Thyroid gland (tissue), 4 donors: Measurements from ENCODE around the gene RNF103. TPM values are rescaled to one million over a fixed set of nuclear protein-coding genes. Genes with fewer than 3 reads are reported as not detected.
A peak's percentile ranks its signal among the peaks of the same experiment; 100 is the strongest.

Experiments used
- DNase-seq, 2 donors: peaks; one replicate each; pipeline ENCODE4 v3.0.0-alpha.2; 2019
- H3K27ac ChIP-seq, 3 donors: fragments of 200-600 bp; sonication (generic); 1 replicate in 2 of 3; 2 replicates in 1 of 3; pipeline ENCODE4 v1.5.1; 2016 to 2019; ENCODE audit warnings: mild to moderate bottlenecking in 1 of 3, moderate library complexity in 1 of 3
- H3K27me3 ChIP-seq: fragments of 200-600 bp; sonication (generic); one replicate; pipeline ENCODE4 v1.5.1; 2019
- H3K36me3 ChIP-seq, 2 donors: fragments of 200-600 bp; sonication (generic); one replicate each; pipeline ENCODE4 v1.5.1; 2016 to 2019
- H3K4me1 ChIP-seq, 2 donors: fragments of 200-600 bp; sonication (generic); one replicate each; pipeline ENCODE4 v1.5.1; 2017 to 2019
- H3K4me3 ChIP-seq, 3 donors: fragments of 200-600 bp; sonication (generic); replicated peaks in 1 of 3; 1 replicate in 2 of 3; 2 replicates in 1 of 3; pipeline ENCODE4 v1.5.1; 2016; ENCODE audit warnings: mild to moderate bottlenecking in 1 of 3
- H3K9me3 ChIP-seq: fragments of 200-600 bp; sonication (generic); one replicate; pipeline ENCODE4 v1.5.1; 2017
- CTCF ChIP-seq, 6 experiments: fragments of 200-600 bp in 3 of 6; fragments of 450-650 bp in 3 of 6; sonication (generic) in 3 of 6; IDR thresholded peaks; one replicate each; pipeline ENCODE4 v1.5.1; 2016 to 2019; ENCODE audit warnings: antibody characterized with exemption in 6 of 6, mild to moderate bottlenecking in 2 of 6, inconsistent platforms in 1 of 6, moderate library complexity in 1 of 6
- POLR2A ChIP-seq, 2 donors: fragments of 450-650 bp; IDR thresholded peaks; one replicate each; pipeline ENCODE4 v1.6.1; 2017; ENCODE audit warnings: antibody characterized with exemption in 2 of 2, mild to moderate bottlenecking in 2 of 2, moderate library complexity in 1 of 2
- WGBS, 2 donors: methylation state at CpG; one replicate each; pipeline ENCODE4 v1.1.5; 2017; 5-methylcytosine and 5-hydroxymethylcytosine counted together
- intact Hi-C: fragments of 100-400 bp; cut with DNase I; formaldehyde crosslinking; loops from one replicate; pipeline ENCODE4 v1.15.1; 2023
- total RNA-seq, 4 donors: library from RNA; depleted of rRNA; stranded (reverse); fragments of >200 nt; gene quantifications; one replicate each; pipeline ENCODE4 v1.2.3, GENCODE V29; 2016

Gene RNF103
- total RNA-seq, 4 donors from 2014 or later = 26.0 to 36.8 (median 33.3) TPM

DNA sequence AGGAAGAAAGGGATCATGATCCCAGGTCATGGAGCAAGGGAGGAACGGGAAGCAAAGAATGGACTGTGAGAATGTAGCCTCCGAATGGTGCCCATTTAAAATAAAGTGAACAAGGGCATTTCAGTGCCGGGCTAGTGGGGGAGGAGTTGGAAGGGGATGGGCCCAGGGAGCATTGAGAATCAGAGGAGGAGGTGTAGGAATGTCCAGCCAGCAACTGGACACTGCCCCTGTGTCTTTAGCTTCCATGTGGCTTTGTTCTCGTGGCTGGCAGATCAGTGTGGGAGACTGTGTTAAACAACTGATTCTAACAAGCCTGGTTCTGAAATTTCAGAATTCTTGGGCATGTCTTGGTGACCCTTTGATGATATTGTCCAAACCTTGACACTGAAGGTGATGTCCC lies 1.4 kb upstream of the RNF103 start:
- Histone ChIP-seq H3K27me3 (no peaks in the 10 kb centered on the region), H3K27ac (no peak overlapping the region)

DNA sequence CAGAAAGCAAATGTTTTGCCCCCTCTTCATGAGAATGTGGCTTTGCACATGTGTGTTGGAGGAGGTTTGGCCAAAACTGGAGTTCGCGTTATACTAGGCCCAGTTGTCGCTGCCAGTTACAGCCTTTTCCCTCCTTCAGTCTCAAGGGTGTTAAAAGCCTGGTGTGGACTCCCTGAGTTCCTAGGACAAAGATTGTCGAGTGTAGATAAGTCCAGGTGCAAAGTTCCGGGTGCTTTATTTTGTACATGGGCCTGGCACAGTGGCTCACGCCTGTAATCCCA lies 542 bp upstream of the RNF103 start:
- peaks cover 7 to 8% of the 10 kb centered on the region in 2 donors for H3K4me1 ChIP-seq
- no peaks in the 10 kb centered on the region for H3K9me3 ChIP-seq
- intact Hi-C loops = loop anchor here (10.0 kb wide), 1 partner anchor 59 kb away; the partner anchor contains the start of gene CHMP3
- no peaks in the 10 kb centered on the region for H3K27me3 ChIP-seq
- peak overlapping the region; percentile 94 to 97 (median 95) for H3K27ac ChIP-seq
- DNase-seq = peak in 1 of 2 donors; percentile 17
- peaks cover 0 to 3% of the 10 kb centered on the region in 2 donors for H3K36me3 ChIP-seq
- peak overlapping the region in 2 of 3 donors; percentile 34 to 83 for H3K4me3 ChIP-seq
- 91 to 93% methylated on average over 6 of the region's 6 CpGs for WGBS, 2 donors
- TF ChIP-seq POLR2A (IDR thresholded peaks at IDR 0.05) (no peak), CTCF (IDR thresholded peaks at IDR 0.05) (no peak)

More for the DNA sequence above, 1.4 kb upstream of the RNF103 start:
- H3K4me3 ChIP-seq = no peak overlapping the region
- peaks cover 7 to 8% of the 10 kb centered on the region in 2 donors for H3K4me1 ChIP-seq
- intact Hi-C loops = loop anchor here (10.0 kb wide), 1 partner anchor 60 kb away; the partner anchor contains the start of gene CHMP3
- H3K36me3 ChIP-seq = no peaks in the 10 kb centered on the region
- H3K9me3 ChIP-seq = no peaks in the 10 kb centered on the region
- TF ChIP-seq POLR2A (IDR thresholded peaks at IDR 0.05) (no peak), CTCF (IDR thresholded peaks at IDR 0.05) (no peak)
- 90 to 93% methylated on average over 4 of the region's 4 CpGs for WGBS, 2 donors
- no peak for DNase-seq

GRCh38 chr2:86623043-86623493 lies 597 bp downstream of the RNF103 start:
- no peak for TF ChIP-seq POLR2A (IDR thresholded peaks at IDR 0.05)
- TF ChIP-seq CTCF (IDR thresholded peaks at IDR 0.05) = no peak
- intact Hi-C loops = loop anchor here (10.0 kb wide), 1 partner anchor 58 kb away; the partner anchor contains the start of gene CHMP3
- no peaks in the 10 kb centered on the region for H3K9me3 ChIP-seq
- H3K36me3 ChIP-seq = peaks cover 4 to 6% of the 10 kb centered on the region in 2 donors
- H3K4me1 ChIP-seq = peaks cover 8 to 10% of the 10 kb centered on the region in 2 donors
- 1% methylated on average over 24 to 45 of the region's 56 CpGs for WGBS, 2 donors
- peak overlapping the region; percentile 51 to 99 (median 83) for H3K4me3 ChIP-seq
- peak overlapping the region; percentile 94 to 97 (median 95) for H3K27ac ChIP-seq
- no peaks in the 10 kb centered on the region for H3K27me3 ChIP-seq
- peak; percentile 72 to 73 for DNase-seq

DNA sequence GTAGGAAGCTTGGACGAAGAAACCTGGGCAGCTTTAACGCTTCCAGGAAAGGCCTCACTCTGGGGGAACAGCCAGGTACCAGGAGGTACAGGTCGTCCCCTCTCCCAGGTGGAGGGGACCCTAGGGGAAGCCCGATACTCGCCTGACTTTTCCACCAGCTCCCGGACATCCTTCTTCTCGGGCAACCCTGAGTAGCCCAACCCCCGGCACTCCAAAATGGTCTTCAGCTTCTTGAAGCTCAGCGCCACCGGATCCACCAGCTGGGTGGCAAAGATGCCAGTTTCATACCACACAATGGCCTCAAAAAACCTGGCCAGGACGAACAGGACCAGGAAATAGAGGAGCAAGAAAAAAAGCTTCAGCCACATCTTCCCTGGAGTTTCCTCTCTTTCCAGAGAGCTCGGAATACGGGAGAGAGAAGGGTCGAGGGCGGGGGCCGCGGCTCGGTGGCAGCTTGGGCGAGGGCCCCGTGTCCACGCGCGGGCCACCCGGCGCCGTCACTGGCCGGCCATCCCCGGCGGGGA lies 1.1 kb downstream of the RNF103 start:
- Histone ChIP-seq H3K36me3 (peaks cover 6 to 8% of the 10 kb centered on the region in 2 donors), H3K9me3 (no peaks in the 10 kb centered on the region), H3K4me1 (peaks cover 8 to 12% of the 10 kb centered on the region in 2 donors), H3K4me3 (peak overlapping the region; percentile 51 to 99 (median 83)), H3K27me3 (no peaks in the 10 kb centered on the region), H3K27ac (peak overlapping the region; percentile 94 to 97 (median 95))
- 1% methylated on average over 15 to 29 of the region's 29 CpGs for WGBS, 2 donors
- TF ChIP-seq POLR2A (IDR thresholded peaks at IDR 0.05) = no peak
- no peak for TF ChIP-seq CTCF (IDR thresholded peaks at IDR 0.05)
- intact Hi-C loops = loop anchor here (10.0 kb wide), 1 partner anchor 58 kb away; the partner anchor contains the start of gene CHMP3
- peak; percentile 52 for DNase-seq

DNA sequence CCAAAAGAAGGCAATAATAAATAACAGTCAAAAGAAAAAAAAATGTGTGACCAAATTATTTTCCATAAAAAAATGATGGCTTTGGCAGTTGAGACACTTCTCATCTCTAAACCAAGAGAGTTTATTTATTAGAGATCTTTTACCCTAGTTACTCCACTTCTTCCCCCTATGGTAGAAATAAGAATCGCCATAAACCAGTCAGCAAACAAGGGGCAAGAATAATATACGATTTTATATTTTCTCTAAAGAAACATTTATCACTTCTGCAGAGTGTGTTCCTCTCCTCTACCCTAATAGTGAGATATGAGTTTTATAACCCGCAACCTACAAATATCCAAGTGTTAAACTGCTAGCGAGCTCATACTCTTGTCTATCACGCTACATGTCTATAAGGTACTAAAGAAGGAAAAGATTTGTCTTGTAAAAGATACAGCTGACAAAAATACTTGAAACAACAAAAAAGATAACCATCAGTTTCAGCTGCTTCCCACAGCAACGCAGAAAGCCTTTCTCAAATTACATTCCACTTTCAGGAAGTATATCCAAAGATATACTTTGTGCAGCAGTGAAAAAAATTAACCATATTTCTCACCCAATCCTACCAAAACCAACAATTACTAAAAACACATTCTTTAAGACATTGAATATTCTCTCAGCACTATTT lies 2.3 kb downstream of the RNF103 start:
- TF ChIP-seq POLR2A (IDR thresholded peaks at IDR 0.05) (no peak), CTCF (IDR thresholded peaks at IDR 0.05) (no peak)
- Histone ChIP-seq H3K27ac (no peak overlapping the region), H3K27me3 (no peaks in the 10 kb centered on the region), H3K4me3 (peak overlapping the region in 2 of 3 donors; percentile 83 to 99), H3K36me3 (peaks cover 6 to 14% of the 10 kb centered on the region in 2 donors), H3K4me1 (peaks cover 8 to 12% of the 10 kb centered on the region in 2 donors), H3K9me3 (no peaks in the 10 kb centered on the region)
- no peak for DNase-seq
- 22 to 25% methylated on average over 6 of the region's 6 CpGs for WGBS, 2 donors
- intact Hi-C loops = loop anchor here (10.0 kb wide), 1 partner anchor 57 kb away; the partner anchor contains the start of gene CHMP3
